ENCODE measurements around the gene BCL2L13. TPM values are rescaled to one million over a fixed set of nuclear protein-coding genes. Genes with fewer than 3 reads are reported as not detected.

BCL2L13 gene
- total RNA-seq, 1 donor from 2014 or later, result 40.8 TPM

- ATAC-seq (peak; percentile 58), DNase-seq (no peak)
- no peak overlapping the region for H3K27ac ChIP-seq
- TF ChIP-seq CTCF (IDR thresholded peaks at IDR 0.05), result no peak
- H3K36me3 ChIP-seq, result no peaks in the 10 kb centered on the region
- H3K9me3 ChIP-seq, result no peaks in the 10 kb centered on the region
- no peak overlapping the region for H3K4me3 ChIP-seq
- no peaks in the 10 kb centered on the region for H3K27me3 ChIP-seq
- peaks cover 14% of the 10 kb centered on the region for H3K4me1 ChIP-seq
- intact Hi-C loops (cut with DNase I), result no loop called here
Observed at GRCh38 chr22:17647991-17648390, 9.4 kb downstream of the BCL2L13 start.

- no peak for TF ChIP-seq CTCF (IDR thresholded peaks at IDR 0.05)
- H3K4me3 ChIP-seq, result no peak overlapping the region
- no peaks in the 10 kb centered on the region for H3K9me3 ChIP-seq
- H3K27ac ChIP-seq, result peak overlapping the region; percentile 6
- intact Hi-C loops (cut with DNase I), result no loop called here
- peaks cover 14% of the 10 kb centered on the region for H3K4me1 ChIP-seq
- ATAC-seq, result no peak
- DNase-seq, result no peak
- no peaks in the 10 kb centered on the region for H3K36me3 ChIP-seq
- H3K27me3 ChIP-seq, result no peaks in the 10 kb centered on the region
Observed at GRCh38 chr22:17648569-17648968, 10.0 kb downstream of the BCL2L13 start.

GRCh38 chr22:17655289-17655688 is 16.7 kb downstream of the BCL2L13 start:
- TF ChIP-seq CTCF (IDR thresholded peaks at IDR 0.05), result no peak
- peaks cover 30% of the 10 kb centered on the region for H3K36me3 ChIP-seq
- no peaks in the 10 kb centered on the region for H3K27me3 ChIP-seq
- H3K4me3 ChIP-seq, result no peak overlapping the region
- DNase-seq (peak; percentile 83), ATAC-seq (peak; percentile 63)
- H3K4me1 ChIP-seq, result no peaks in the 10 kb centered on the region
- no peak overlapping the region for H3K27ac ChIP-seq
- intact Hi-C loops (cut with DNase I), result no loop called here
- H3K9me3 ChIP-seq, result no peaks in the 10 kb centered on the region

- no peak for TF ChIP-seq CTCF (IDR thresholded peaks at IDR 0.05)
- H3K9me3 ChIP-seq, result no peaks in the 10 kb centered on the region
- peaks cover 32% of the 10 kb centered on the region for H3K36me3 ChIP-seq
- DNase-seq, result no peak
- no peaks in the 10 kb centered on the region for H3K4me1 ChIP-seq
- ATAC-seq, result no peak
- intact Hi-C loops (cut with DNase I), result no loop called here
- H3K4me3 ChIP-seq, result no peak overlapping the region
- H3K27me3 ChIP-seq, result no peaks in the 10 kb centered on the region
- H3K27ac ChIP-seq, result no peak overlapping the region
Observed at GRCh38 chr22:17656870-17657395, 18.4 kb downstream of the BCL2L13 start.

GRCh38 chr22:17664414-17665055 is 26.0 kb downstream of the BCL2L13 start:
- no peak for TF ChIP-seq CTCF (IDR thresholded peaks at IDR 0.05)
- peaks cover 26% of the 10 kb centered on the region for H3K36me3 ChIP-seq
- H3K4me3 ChIP-seq, result no peak overlapping the region
- DNase-seq (peak; percentile 31), ATAC-seq (no peak)
- intact Hi-C loops (cut with DNase I), result no loop called here
- no peak overlapping the region for H3K27ac ChIP-seq
- H3K9me3 ChIP-seq, result no peaks in the 10 kb centered on the region
- H3K4me1 ChIP-seq, result no peaks in the 10 kb centered on the region
- H3K27me3 ChIP-seq, result no peaks in the 10 kb centered on the region

Measured in upper lobe of right lung (tissue), 1 donor.